SK-N-MC (cell line): Measurements from ENCODE around the gene KRTAP10-9.
"Not testable (repeated sequence)": the region's sequence is repeated elsewhere in the genome, so short reads cannot be mapped to it uniquely, and the experiment has no call there.

ENCODE experiments used
- DNase-seq: peaks from one replicate; pipeline ENCODE4 v3.0.0-alpha.2; 2011; ENCODE audit warnings: low read depth, low spot score
- H3K27ac ChIP-seq: fragments of 200-600 bp; sonication (generic); 2 replicates; pipeline ENCODE4 v1.5.1; 2016; ENCODE audit warnings: mixed run types
- H3K36me3 ChIP-seq: fragments of 200-600 bp; sonication (generic); 2 replicates; pipeline ENCODE4 v1.6.1; 2017; ENCODE audit warnings: antibody characterized with exemption, low read length, mixed read lengths; ENCODE audit not compliant: insufficient read depth
- H3K4me3 ChIP-seq: fragments of 200-600 bp; sonication (generic); 2 replicates; pipeline ENCODE4 v1.5.1; 2016
- H3K9ac ChIP-seq: fragments of 200-600 bp; sonication (generic); 2 replicates; pipeline ENCODE4 v1.8.0; 2017; ENCODE audit warnings: mixed run types, mixed read lengths; ENCODE audit not compliant: insufficient read length
- H3K9me3 ChIP-seq: fragments of 200-600 bp; sonication (generic); 2 replicates; pipeline ENCODE4 v1.6.1; 2017; ENCODE audit warnings: low read depth, mild to moderate bottlenecking, antibody characterized with exemption, low read length, moderate library complexity, mixed read lengths
- EZH2 ChIP-seq: fragments of 200-600 bp; sonication (generic); IDR thresholded peaks from one replicate; pipeline ENCODE4 v1.6.1; 2017; ENCODE audit warnings: antibody characterized with exemption
- FOXP2 ChIP-seq: optimal IDR thresholded peaks from 2 replicates; pipeline ENCODE3; 2011; ENCODE audit warnings: mild to moderate bottlenecking, moderate library complexity; ENCODE audit not compliant: insufficient read depth; ENCODE audit errors: extremely low read length, control extremely low read depth
- POLR2AphosphoS5 ChIP-seq: IDR thresholded peaks from 2 replicates; pipeline ENCODE4 v1.6.1; 2012; ENCODE audit warnings: mild to moderate bottlenecking, low read depth, low read length, borderline replicate concordance

The KRTAP10-9 gene

DNA sequence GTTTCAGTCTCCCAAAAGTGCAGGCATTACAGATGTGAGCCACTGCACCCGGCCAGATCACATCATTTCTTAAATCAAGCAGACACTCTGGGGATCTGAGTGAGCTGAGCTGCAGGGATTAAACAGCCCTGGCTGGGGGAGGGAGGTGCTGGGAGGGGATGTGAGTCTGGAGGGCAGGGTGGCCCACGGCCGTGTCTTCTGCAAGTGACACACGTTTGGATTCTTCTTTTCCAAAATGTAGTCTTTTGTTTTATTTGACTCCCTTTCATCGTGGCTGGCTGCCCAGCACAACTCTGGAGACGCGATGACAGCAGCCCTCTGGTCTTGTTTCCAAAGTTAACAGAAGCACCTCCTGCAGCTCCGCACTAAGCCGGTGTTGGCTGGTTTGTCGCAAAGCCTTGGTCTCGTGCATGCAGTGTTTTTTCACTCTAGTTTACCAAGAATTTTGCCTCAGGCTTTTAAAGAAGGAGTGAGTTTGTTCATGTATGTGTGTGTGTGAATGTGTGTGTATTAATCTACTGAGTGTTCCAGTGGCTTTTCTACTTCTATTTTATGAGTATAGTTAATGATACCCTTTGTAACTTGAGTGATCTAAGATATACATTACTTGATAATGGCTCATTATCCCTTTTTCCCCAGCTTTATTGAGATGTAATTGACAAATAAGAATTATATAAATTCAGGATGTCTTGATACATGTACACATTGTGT is 43.6 kb upstream of the KRTAP10-9 start:
- Histone ChIP-seq H3K4me3 (peak overlapping the region; percentile 10; the same call in 1 of the 2 replicates), H3K27ac (peak overlapping the region; percentile 48; the same call in 1 of the 2 replicates), H3K9me3 (peaks cover 4% of the 10 kb centered on the region; the same call in 1 of the 2 replicates), H3K9ac (no peak overlapping the region), H3K36me3 (peaks cover 4% of the 10 kb centered on the region; the same call in 1 of the 2 replicates)
- peak; percentile 37 for DNase-seq
- TF ChIP-seq EZH2, result no peak
- no peak for TF ChIP-seq FOXP2
- no peak for TF ChIP-seq POLR2AphosphoS5

DNA sequence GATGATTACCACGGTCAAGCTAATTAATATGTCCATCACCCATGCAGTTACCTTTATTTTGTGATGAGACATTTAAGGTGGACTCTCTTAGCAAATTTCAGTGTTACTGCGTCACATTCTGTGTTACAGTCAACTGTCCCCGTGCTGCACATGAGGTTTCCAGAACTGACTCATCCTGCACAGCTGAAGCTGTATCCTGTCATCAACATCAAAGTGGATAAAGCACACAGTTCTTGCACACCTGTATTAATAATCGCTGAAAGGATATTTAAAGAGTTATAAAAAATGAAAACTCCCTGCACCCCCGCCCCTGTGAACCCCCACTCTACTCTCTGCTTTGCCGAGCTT is 43.1 kb upstream of the KRTAP10-9 start:
- Histone ChIP-seq H3K9ac (no peak overlapping the region), H3K9me3 (peaks cover 4% of the 10 kb centered on the region; the same call in 1 of the 2 replicates), H3K36me3 (peaks cover 4% of the 10 kb centered on the region; the same call in 1 of the 2 replicates), H3K27ac (no peak overlapping the region), H3K4me3 (no peak overlapping the region)
- no peak for DNase-seq
- TF ChIP-seq POLR2AphosphoS5, result no peak
- TF ChIP-seq EZH2, result no peak
- TF ChIP-seq FOXP2, result no peak

DNA sequence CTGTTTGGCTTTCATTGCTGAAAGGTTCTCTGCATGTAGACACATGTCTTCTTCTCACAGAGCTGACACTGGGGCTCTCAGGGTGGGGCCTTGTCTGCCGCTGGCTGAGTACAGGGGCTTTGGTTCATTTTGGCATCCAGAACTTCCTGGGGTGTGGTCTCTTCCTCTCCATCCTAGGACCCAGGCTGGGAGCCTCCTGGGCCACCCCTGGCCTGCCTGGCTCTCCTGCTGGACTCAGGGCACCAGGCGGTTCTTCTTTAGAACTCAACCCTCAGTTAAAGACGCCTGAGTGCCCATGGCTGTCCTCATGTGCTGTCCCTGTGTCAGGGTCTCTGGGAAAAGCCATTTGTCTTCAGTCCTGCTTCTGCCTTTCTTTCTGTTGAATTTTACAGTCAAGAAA is 41.0 kb upstream of the KRTAP10-9 start:
- no peak overlapping the region for H3K9ac ChIP-seq
- DNase-seq, result no peak
- TF ChIP-seq EZH2 (no peak), FOXP2 (no peak), POLR2AphosphoS5 (no peak)
- H3K4me3 ChIP-seq, result no peak overlapping the region
- peaks cover 4% of the 10 kb centered on the region; the same call in 1 of the 2 replicates for H3K9me3 ChIP-seq
- no peak overlapping the region for H3K27ac ChIP-seq
- H3K36me3 ChIP-seq, result peaks cover 4% of the 10 kb centered on the region; the same call in 1 of the 2 replicates

DNA sequence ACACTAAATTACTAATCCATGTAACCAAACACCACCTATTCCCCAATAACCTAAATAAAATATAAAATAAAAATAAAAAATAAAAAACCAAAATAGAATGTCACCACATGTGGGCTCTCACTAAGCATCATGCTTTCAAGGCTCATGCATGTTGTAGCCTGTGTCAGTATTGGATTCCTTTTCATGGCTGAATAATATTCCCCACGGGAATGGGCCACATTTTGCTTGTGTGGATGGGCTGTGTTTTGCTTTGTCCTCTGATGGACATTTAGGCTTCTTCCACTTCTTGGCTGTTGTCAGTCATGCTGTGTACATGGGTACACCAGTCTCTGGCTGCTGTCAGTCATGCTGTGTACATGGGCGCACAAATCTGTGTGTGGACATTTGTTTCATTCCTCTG is 37.8 kb upstream of the KRTAP10-9 start:
- Histone ChIP-seq H3K9me3 (no peaks in the 10 kb centered on the region), H3K27ac (no peak overlapping the region), H3K36me3 (peaks cover 4% of the 10 kb centered on the region; the same call in 1 of the 2 replicates), H3K9ac (no peak overlapping the region), H3K4me3 (no peak overlapping the region)
- no peak for TF ChIP-seq POLR2AphosphoS5
- no peak for TF ChIP-seq EZH2
- no peak for DNase-seq

DNA sequence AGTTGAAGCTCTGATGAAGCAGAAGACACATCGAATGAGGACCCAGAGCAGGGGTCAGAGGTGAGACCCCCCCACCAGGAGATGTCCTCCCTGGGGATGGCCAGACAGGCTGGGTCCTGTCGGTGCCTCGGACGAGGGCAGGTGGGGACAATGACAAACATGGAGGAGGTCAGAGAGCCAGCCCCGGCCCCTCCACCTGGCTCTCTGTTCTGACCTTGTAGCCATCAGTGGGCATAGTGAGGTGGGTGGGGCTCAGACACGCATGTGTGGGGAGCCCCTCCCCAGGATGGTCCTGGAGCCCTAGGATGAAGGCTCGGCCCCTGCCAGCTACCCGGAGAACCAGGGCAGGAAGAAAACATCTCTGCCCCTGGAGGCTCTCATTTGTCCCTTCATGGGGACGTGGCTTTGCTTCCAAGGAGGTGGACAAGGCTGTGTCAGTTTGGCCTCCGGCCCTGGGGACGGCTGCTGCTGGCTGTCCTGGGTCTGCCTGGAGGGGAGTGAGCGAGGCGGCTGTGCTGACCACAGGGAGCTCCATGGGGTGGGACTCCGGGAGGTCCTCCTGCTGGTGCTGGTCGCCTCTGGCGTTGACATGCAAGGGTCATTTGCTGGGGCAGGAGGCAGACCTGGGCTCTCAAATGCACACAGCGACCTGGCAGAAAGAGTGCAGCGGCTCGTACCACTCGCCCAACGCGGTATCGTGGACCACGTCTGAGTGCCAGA is 37.1 kb upstream of the KRTAP10-9 start:
- TF ChIP-seq EZH2, result no peak
- no peak for TF ChIP-seq FOXP2
- no peak for TF ChIP-seq POLR2AphosphoS5
- H3K9me3 ChIP-seq, result no peaks in the 10 kb centered on the region
- no peak overlapping the region for H3K4me3 ChIP-seq
- peaks cover 4% of the 10 kb centered on the region; the same call in 1 of the 2 replicates for H3K36me3 ChIP-seq
- no peak overlapping the region for H3K9ac ChIP-seq
- DNase-seq, result no peak
- no peak overlapping the region for H3K27ac ChIP-seq

DNA sequence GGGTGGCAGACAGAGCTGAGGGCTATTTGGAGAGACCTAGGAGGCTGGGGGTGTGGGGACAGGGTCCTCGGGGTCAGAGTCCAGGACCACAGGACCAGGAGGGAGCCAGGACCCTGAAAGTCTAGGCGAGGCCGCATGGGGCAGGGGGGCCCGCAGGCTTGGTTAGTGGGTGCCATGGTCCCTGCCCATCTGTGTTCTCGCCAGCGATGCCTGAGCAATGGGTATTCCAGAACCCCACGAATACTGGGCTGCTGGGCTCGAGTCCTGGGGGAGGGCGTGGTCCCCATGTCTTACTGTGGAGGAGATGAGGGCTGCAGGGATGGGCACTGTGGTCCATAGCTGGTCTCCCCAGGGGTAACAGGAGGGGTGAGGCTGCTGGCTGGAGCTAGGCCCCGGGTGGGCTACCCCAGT is 36.6 kb upstream of the KRTAP10-9 start:
- no peak for DNase-seq
- Histone ChIP-seq H3K36me3 (peaks cover 4% of the 10 kb centered on the region; the same call in 1 of the 2 replicates), H3K27ac (no peak overlapping the region), H3K9ac (no peak overlapping the region), H3K9me3 (no peaks in the 10 kb centered on the region), H3K4me3 (no peak overlapping the region)
- TF ChIP-seq EZH2 (no peak), POLR2AphosphoS5 (no peak), FOXP2 (no peak)

DNA sequence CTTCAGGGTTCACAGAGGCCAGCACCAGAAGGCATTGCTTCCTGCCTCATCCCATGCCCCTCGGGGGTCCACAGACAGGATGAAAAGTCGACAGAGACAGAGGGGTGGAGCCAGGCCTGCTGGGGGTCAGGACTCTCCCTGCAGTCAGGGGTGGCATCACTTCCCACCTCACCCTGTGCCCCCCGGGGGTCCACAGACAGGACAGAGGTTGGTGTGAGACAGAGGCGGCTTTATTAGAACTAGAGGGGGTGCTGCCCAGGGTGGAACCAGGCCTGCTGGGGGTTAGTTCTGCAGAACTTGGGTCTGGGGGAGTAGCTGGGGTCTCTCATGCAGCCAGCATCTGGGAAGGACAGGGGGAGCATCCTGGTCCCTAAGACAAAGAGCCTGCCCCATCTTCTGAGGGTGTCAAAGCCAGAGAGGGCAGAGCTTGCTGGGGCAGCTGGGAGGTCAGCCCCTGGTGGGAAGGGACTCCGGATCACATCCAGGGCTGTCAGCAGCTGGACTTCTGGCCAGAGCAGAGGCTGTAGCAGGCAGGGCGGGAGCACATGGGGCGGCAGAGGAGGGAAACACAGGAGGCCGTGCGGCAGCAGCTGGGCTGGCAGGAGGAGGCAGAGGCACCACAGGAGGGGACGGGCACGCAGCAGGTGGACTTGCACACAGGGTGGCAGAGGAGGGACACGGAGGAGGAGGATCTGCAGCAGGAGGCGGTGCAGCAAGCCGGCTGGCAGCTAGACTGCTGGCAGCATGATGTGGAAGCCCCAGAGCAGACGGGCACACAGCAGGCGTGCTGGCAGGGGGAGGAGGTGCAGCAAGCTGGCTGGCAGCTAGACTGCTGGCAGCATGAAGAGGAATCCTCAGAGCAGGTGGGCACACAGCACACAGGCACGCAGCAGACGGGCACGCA is 35.7 kb upstream of the KRTAP10-9 start:
- not testable (repeated sequence) for H3K4me3 ChIP-seq, H3K27ac ChIP-seq, DNase-seq, H3K9ac ChIP-seq, H3K36me3 ChIP-seq, H3K9me3 ChIP-seq

DNA sequence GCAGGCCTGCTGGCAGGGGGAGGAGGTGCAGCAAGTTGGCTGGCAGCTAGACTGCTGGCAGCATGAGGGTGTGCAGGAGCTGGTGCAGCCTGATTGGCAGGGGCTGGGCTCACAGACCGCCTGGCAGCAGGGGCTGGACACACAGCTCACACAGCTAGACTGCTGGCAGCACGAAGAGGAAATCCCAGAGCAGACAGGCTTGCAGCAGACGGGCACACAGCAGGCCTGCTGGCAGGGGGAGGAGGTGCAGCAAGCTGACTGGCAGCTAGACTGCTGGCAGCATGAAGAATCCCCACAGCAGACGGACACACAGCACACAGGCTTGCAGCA is 35.1 kb upstream of the KRTAP10-9 start:
- H3K36me3 ChIP-seq, DNase-seq, H3K9me3 ChIP-seq, H3K4me3 ChIP-seq, H3K9ac ChIP-seq, H3K27ac ChIP-seq: not testable (repeated sequence)
